Endothelial cell of umbilical vein (primary cell): Measurements from ENCODE around the gene COL18A1. TPM values are rescaled to one million over a fixed set of nuclear protein-coding genes. Genes with fewer than 3 reads are reported as not detected.

Experiments
- BruUV-seq: library from RNA; stranded (reverse); fragments of 400-500 nt; replicated peaks from 2 replicates; lab custom pipeline; 2021; lab: Mats Ljungman, UMichigan
- CTCF ChIA-PET: fragments of 300-600, 350-600 bp; sonication (Branson Sonifier 250); formaldehyde crosslinking; loops from one replicate; lab custom pipeline; 2021; ENCODE audit warnings: antibody characterized with exemption, inconsistent platforms; lab: Charles Lee
- POLR2A ChIA-PET: fragments of 300-600, 350-600 bp; sonication (Branson Sonifier 250); formaldehyde crosslinking; loops from one replicate; lab custom pipeline; 2021; ENCODE audit warnings: antibody characterized with exemption, inconsistent platforms; lab: Charles Lee
- DNase-seq: peaks from one replicate; pipeline ENCODE4 v3.0.0-alpha.2; 2011; ENCODE audit warnings: low read depth, low spot score
- FAIRE-seq: peaks from 2 replicates; lab custom pipeline; 2011; peaks lifted over from hg19 to GRCh38; lab: Jason Lieb, UNC
- H2AFZ ChIP-seq: 2 replicates; pipeline ENCODE4 v1.6.0; 2012; ENCODE audit warnings: low read depth, low read length, control low read depth, inconsistent platforms
- H3K27ac ChIP-seq: 2 replicates; pipeline ENCODE4 v1.5.1; 2011; ENCODE audit warnings: low read depth, mild to moderate bottlenecking, control low read depth, low read length, moderate library complexity; ENCODE audit not compliant: insufficient read depth
- H3K27me3 ChIP-seq, 2 experiments: 2 replicates each; pipeline versions ENCODE4 v1.6.0 to v1.6.1; 2011; ENCODE audit warnings: low read length in 2 of 2, mixed read lengths in 1 of 2; ENCODE audit not compliant: control insufficient read depth in 2 of 2, insufficient read depth in 2 of 2
- H3K36me3 ChIP-seq, 2 experiments: 2 replicates in 1 of 2; 3 replicates in 1 of 2; pipeline ENCODE4 v1.5.1; 2011; ENCODE audit warnings: low read length in 2 of 2, mild to moderate bottlenecking in 1 of 2, moderate library complexity in 1 of 2; ENCODE audit not compliant: control insufficient read depth in 2 of 2, insufficient read depth in 2 of 2; ENCODE audit errors: extremely low read depth in 1 of 2
- H3K4me1 ChIP-seq: 3 replicates; pipeline ENCODE4 v1.5.1; 2011; ENCODE audit warnings: mild to moderate bottlenecking, low read length; ENCODE audit not compliant: control insufficient read depth, insufficient read depth; ENCODE audit errors: extremely low read depth
- H3K4me2 ChIP-seq: 2 replicates; pipeline ENCODE4 v1.6.1; 2011; ENCODE audit warnings: low read length, control low read depth, mixed read lengths; ENCODE audit not compliant: insufficient read depth
- H3K4me3 ChIP-seq, 3 experiments: fragments of 200-600 bp in 1 of 3; sonication (generic), shearing (Covaris generic) in 1 of 3; replicated peaks in 1 of 3; 2 replicates each; pipeline ENCODE4 v1.5.1; 2011 to 2016; ENCODE audit warnings: control low read depth in 3 of 3, low read length in 3 of 3, mild to moderate bottlenecking in 2 of 3, inconsistent platforms in 1 of 3, low read depth in 1 of 3, moderate library complexity in 1 of 3; ENCODE audit not compliant: insufficient read depth in 1 of 3
- H3K79me2 ChIP-seq: 2 replicates; pipeline ENCODE4 v1.6.0; 2012; ENCODE audit warnings: low read length, inconsistent platforms; ENCODE audit not compliant: control insufficient read depth, insufficient read depth
- H3K9ac ChIP-seq: replicated peaks from 2 replicates; pipeline ENCODE3; 2011; ENCODE audit warnings: low read length, control low read depth; ENCODE audit not compliant: insufficient read depth; ENCODE audit errors: extremely low read depth
- H3K9me1 ChIP-seq: replicated peaks from 3 replicates; pipeline ENCODE4 v1.6.0; 2011; ENCODE audit warnings: mild to moderate bottlenecking, low read length; ENCODE audit not compliant: control insufficient read depth, insufficient read depth; ENCODE audit errors: extremely low read depth
- H3K9me3 ChIP-seq: replicated peaks from 2 replicates; pipeline ENCODE4 v1.5.1; 2012; ENCODE audit warnings: low read length, inconsistent platforms; ENCODE audit not compliant: control insufficient read depth, insufficient read depth
- H4K20me1 ChIP-seq: replicated peaks from 2 replicates; pipeline ENCODE3; 2011; ENCODE audit warnings: mild to moderate bottlenecking, low read length; ENCODE audit not compliant: control insufficient read depth, insufficient read depth; ENCODE audit errors: extremely low read depth
- CTCF ChIP-seq, 2 donors: IDR thresholded peaks; 1 replicate in 1 of 2; 2 replicates in 1 of 2; pipeline ENCODE4 v1.5.1; 2011; ENCODE audit warnings: low read length in 2 of 2, mild to moderate bottlenecking in 2 of 2, moderate library complexity in 2 of 2, control low read depth in 1 of 2, inconsistent platforms in 1 of 2, low read depth in 1 of 2; ENCODE audit not compliant: insufficient read depth in 1 of 2; ENCODE audit errors: extremely low read depth in 1 of 2
- EZH2 ChIP-seq: IDR thresholded peaks from 2 replicates; pipeline ENCODE4 v1.6.1; 2012; ENCODE audit warnings: borderline replicate concordance, low read depth, mild to moderate bottlenecking, moderate library complexity, low read length, inconsistent platforms; ENCODE audit not compliant: severe bottlenecking
- FOS ChIP-seq: IDR thresholded peaks from 2 replicates; pipeline ENCODE4 v1.6.1; 2011; ENCODE audit warnings: mild to moderate bottlenecking, low read length, moderate library complexity, borderline replicate concordance; ENCODE audit not compliant: insufficient read depth
- GATA2 ChIP-seq: IDR thresholded peaks from 2 replicates; pipeline ENCODE4 v1.7.0; 2011; ENCODE audit warnings: low read depth, mild to moderate bottlenecking, moderate library complexity, mixed read lengths, low read length; ENCODE audit not compliant: insufficient read length, insufficient read depth
- JUN ChIP-seq: IDR thresholded peaks from 2 replicates; pipeline ENCODE4 v1.6.1; 2011; ENCODE audit warnings: borderline replicate concordance, low read depth; ENCODE audit not compliant: insufficient read length, insufficient read depth
- MYC ChIP-seq: IDR thresholded peaks from one replicate; pipeline ENCODE4 v1.6.1; 2011; ENCODE audit warnings: mild to moderate bottlenecking, low read depth, low read length
- POLR2A ChIP-seq: IDR thresholded peaks from 2 replicates; pipeline ENCODE4 v1.6.1; 2012; ENCODE audit warnings: low read depth, mild to moderate bottlenecking, control low read depth, low read length
- POLR2AphosphoS5 ChIP-seq: IDR thresholded peaks from 2 replicates; pipeline ENCODE4 v1.6.1; 2012; ENCODE audit warnings: low read depth, mild to moderate bottlenecking, control low read depth, low read length, moderate library complexity; ENCODE audit not compliant: insufficient read depth
- dilution Hi-C: fragments of 300-500 bp; cut with MboI; formaldehyde crosslinking; loops from one replicate; pipeline ENCODE4 v1.15.0; 2019; ENCODE audit warnings: low sequenced_read_pairs; ENCODE audit not compliant: extremely low pct_ligation_motif_present
- intact Hi-C: fragments of 100-400 bp; cut with micrococcal nuclease; formaldehyde crosslinking; loops from one replicate; pipeline ENCODE4 v1.10.0; 2022
- polyA plus RNA-seq, 4 experiments: library from polyadenylated mRNA; depleted of rRNA in 3 of 4; stranded (reverse) in 3 of 4; unstranded in 1 of 4; fragments of >200 nt; gene quantifications; 2 replicates each; pipeline versions ENCODE4 v1.2.1 to v1.2.3, GENCODE V29; 2011 to 2012; ENCODE audit warnings: missing spikeins in 1 of 4
- total RNA-seq: library from RNA; stranded (reverse); gene quantifications from 2 replicates; pipeline ENCODE4 v1.2.3, GENCODE V29; 2021
- TF ChIP-seq, protein P1 (sequence below): IDR thresholded peaks from 2 replicates; pipeline ENCODE4 v1.6.1; 2011; ENCODE audit not compliant: insufficient read depth, insufficient read length

COL18A1 gene
- total and polyA plus RNA-seq, 2 donors (not counting 3 experiments of a cell fraction or from before 2014, with no cell fraction given) = 198 to 252 TPM

GRCh38 chr21:45524756-45525152 is 119.8 kb downstream of the COL18A1 start:
- dilution Hi-C loops = no loop called here
- TF ChIP-seq EZH2 (no peak), CTCF (IDR thresholded peaks at IDR 0.05; ENCODE audit: extremely low read depth in 1 of 2, insufficient read depth in 1 of 2, low read depth in 1 of 2, low read length in 2 of 2) (no peak)
- no peaks in the 10 kb centered on the region for H3K27me3 ChIP-seq
- no peak overlapping the region for H3K4me2 ChIP-seq
- no peak overlapping the region for H2AFZ ChIP-seq
- no peaks in the 10 kb centered on the region for H3K9me1 ChIP-seq
- intact Hi-C loops = no loop called here
- H3K4me3 ChIP-seq = no peak overlapping the region
- peaks cover 5 to 10% of the 10 kb centered on the region in 2 experiments for H3K36me3 ChIP-seq
- ChIA-PET POLR2A (no interaction called here), CTCF (interaction anchor here (1.3 kb wide), 1 partner anchor 10 kb away, joined by 3 read pairs; no protein-coding TSS in a partner anchor)
- no peak overlapping the region for H3K9ac ChIP-seq
- H3K27ac ChIP-seq = no peak overlapping the region
- H4K20me1 ChIP-seq = no peaks in the 10 kb centered on the region
- H3K79me2 ChIP-seq = peaks cover 11% of the 10 kb centered on the region
- H3K9me3 ChIP-seq = no peaks in the 10 kb centered on the region
- no TSS peak for BruUV-seq
- DNase-seq (no peak), FAIRE-seq (no peak)
- no peaks in the 10 kb centered on the region for H3K4me1 ChIP-seq

DNA sequence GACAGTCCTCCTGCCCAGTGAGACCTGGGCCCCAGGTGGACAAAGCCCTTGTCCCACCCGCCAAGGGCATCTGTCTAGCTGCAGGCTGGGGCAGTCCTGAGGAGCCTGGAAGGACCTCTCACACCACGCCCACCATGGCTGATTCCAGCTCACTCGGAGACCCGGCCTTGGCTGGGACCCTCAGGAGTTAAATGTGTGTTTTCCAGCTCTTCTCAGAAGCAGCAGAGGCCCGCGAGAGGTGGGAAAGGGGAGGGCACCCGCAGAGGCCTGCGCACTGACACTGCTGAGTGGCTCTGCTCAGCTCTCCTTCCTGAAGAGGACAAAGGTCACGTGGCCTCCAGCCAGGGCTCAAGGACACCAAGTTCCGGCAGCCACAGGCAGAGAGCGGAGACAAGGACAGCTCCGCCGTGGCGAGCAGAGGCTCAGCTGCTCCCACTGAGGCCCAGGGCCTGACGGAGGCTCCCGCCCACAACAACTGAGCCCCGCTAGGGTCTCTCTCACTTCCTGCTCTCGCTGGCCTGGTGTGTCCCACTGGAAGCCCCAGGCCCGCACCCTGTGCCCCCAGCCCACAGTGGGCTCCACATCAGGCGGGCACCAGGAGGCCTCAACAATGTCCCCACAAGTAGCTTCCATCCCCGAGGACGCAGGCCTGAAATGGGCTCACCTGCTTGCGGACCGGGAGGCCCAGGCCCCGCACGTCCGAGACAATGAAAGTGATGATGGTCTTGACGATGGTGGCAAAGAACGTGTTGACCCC is 120.4 kb downstream of the COL18A1 start:
- no peak for FAIRE-seq
- dilution Hi-C loops (no loop called here), intact Hi-C loops (no loop called here)
- ChIA-PET POLR2A (no interaction called here), CTCF (interaction anchor here (1.3 kb wide), 1 partner anchor 9 kb away, joined by 3 read pairs; no protein-coding TSS in a partner anchor)
- Histone ChIP-seq H3K4me3 (no peak overlapping the region), H3K27me3 (no peaks in the 10 kb centered on the region), H3K4me1 (no peaks in the 10 kb centered on the region), H3K9me1 (no peaks in the 10 kb centered on the region), H3K79me2 (peaks cover 8% of the 10 kb centered on the region), H2AFZ (no peak overlapping the region), H3K9ac (no peak overlapping the region), H3K27ac (no peak overlapping the region), H3K9me3 (no peaks in the 10 kb centered on the region), H3K36me3 (peaks cover 10 to 11% of the 10 kb centered on the region in 2 experiments), H4K20me1 (no peaks in the 10 kb centered on the region), H3K4me2 (no peak overlapping the region)
- DNase-seq = no peak
- TF ChIP-seq FOS = no peak
- TF ChIP-seq MYC = no peak
- TF ChIP-seq POLR2A = no peak
- TF ChIP-seq, protein P1, sequence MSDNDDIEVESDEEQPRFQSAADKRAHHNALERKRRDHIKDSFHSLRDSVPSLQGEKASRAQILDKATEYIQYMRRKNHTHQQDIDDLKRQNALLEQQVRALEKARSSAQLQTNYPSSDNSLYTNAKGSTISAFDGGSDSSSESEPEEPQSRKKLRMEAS = no peak
- no peak for TF ChIP-seq JUN
- no peak for TF ChIP-seq POLR2AphosphoS5
- TF ChIP-seq GATA2 = no peak
- no peak for TF ChIP-seq EZH2
- TF ChIP-seq CTCF (IDR thresholded peaks at IDR 0.05; ENCODE audit: extremely low read depth in 1 of 2, insufficient read depth in 1 of 2, low read depth in 1 of 2, low read length in 2 of 2) = no peak
- no TSS peak for BruUV-seq
